ENCODE data around the gene TENM4.

DNA sequence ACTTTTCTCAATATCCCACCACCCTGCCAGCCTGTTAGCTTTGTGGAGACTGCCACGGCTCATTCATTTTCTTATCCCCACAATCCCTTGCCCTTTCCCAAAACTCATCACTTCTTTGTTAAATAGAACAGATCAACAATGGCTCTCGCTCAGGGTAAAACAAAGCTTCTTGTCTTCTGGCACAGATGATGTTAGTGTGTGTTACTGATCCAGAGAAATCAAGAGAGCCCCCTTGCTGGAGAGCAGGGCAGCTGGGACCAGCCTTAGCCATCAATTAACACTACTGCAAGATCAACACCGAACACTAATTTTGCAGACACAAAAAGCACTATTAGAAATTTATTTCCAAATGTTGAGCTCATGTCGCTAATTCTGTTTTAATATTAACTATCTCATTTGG lies 420.9 kb downstream of the TENM4 start:
- no peak for TF ChIP-seq POLR2A (IDR thresholded peaks at IDR 0.05)
- TF ChIP-seq, protein P1, sequence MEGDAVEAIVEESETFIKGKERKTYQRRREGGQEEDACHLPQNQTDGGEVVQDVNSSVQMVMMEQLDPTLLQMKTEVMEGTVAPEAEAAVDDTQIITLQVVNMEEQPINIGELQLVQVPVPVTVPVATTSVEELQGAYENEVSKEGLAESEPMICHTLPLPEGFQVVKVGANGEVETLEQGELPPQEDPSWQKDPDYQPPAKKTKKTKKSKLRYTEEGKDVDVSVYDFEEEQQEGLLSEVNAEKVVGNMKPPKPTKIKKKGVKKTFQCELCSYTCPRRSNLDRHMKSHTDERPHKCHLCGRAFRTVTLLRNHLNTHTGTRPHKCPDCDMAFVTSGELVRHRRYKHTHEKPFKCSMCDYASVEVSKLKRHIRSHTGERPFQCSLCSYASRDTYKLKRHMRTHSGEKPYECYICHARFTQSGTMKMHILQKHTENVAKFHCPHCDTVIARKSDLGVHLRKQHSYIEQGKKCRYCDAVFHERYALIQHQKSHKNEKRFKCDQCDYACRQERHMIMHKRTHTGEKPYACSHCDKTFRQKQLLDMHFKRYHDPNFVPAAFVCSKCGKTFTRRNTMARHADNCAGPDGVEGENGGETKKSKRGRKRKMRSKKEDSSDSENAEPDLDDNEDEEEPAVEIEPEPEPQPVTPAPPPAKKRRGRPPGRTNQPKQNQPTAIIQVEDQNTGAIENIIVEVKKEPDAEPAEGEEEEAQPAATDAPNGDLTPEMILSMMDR (IDR thresholded peaks at IDR 0.05): no peak
- TF ChIP-seq POLR2AphosphoS5 (IDR thresholded peaks at IDR 0.05): no peak
- TF ChIP-seq EP300 (IDR thresholded peaks at IDR 0.05): no peak
